GM19025 (cell line): Measurements from ENCODE around the gene CD300LD.

Source experiments
- ATAC-seq: cut with Tn5 transposase; IDR thresholded peaks from one replicate; pipeline ENCODE4 v1.9.1; 2021; ENCODE audit warnings: mild to moderate bottlenecking, low read depth, moderate library complexity; ENCODE audit not compliant: unreplicated experiment

The CD300LD gene

GRCh38 chr17:74547264-74547663 is 44.8 kb downstream of the CD300LD start:
- no peak for ATAC-seq

- no peak for ATAC-seq
Observed at GRCh38 chr17:74546586-74546985, 45.5 kb downstream of the CD300LD start.

- ATAC-seq: no peak
Observed at GRCh38 chr17:74545843-74546230, 46.2 kb downstream of the CD300LD start, which contains the start of gene CD300C. Gene CD300C, minus strand, starts transcription at chr17:74546115. Its CDS starts 333 bp downstream, at chr17:74545782.

- ATAC-seq: no peak
Observed at GRCh38 chr17:74544991-74545842, 46.9 kb downstream of the CD300LD start.

- ATAC-seq: no peak
Observed at GRCh38 chr17:74543891-74544760, 48.0 kb downstream of the CD300LD start.

GRCh38 chr17:74543406-74543805 is 48.7 kb downstream of the CD300LD start:
- no peak for ATAC-seq

- ATAC-seq: no peak
Observed at GRCh38 chr17:74542727-74543383, 49.2 kb downstream of the CD300LD start.

GRCh38 chr17:74542166-74542565 is 49.9 kb downstream of the CD300LD start:
- ATAC-seq: no peak

- ATAC-seq: no peak
Observed at GRCh38 chr17:74541176-74542111, 50.6 kb downstream of the CD300LD start.

- no peak for ATAC-seq
Observed at GRCh38 chr17:74539281-74539820, 52.7 kb downstream of the CD300LD start.

GRCh38 chr17:74536890-74537289 is 55.2 kb downstream of the CD300LD start:
- ATAC-seq: no peak

- no peak for ATAC-seq
Observed at GRCh38 chr17:74532115-74532514, 60.0 kb downstream of the CD300LD start.

GRCh38 chr17:74531231-74531761 is 60.8 kb downstream of the CD300LD start, which contains the start of gene CD300LB:
Gene CD300LB, minus strand, starts transcription at chr17:74531475. Its CDS starts 125 bp downstream, at chr17:74531350.
- no peak for ATAC-seq

GRCh38 chr17:74530831-74531150 is 61.3 kb downstream of the CD300LD start:
- ATAC-seq: no peak
